Measurements from ENCODE around the gene COTL1.

Gene COTL1

DNA sequence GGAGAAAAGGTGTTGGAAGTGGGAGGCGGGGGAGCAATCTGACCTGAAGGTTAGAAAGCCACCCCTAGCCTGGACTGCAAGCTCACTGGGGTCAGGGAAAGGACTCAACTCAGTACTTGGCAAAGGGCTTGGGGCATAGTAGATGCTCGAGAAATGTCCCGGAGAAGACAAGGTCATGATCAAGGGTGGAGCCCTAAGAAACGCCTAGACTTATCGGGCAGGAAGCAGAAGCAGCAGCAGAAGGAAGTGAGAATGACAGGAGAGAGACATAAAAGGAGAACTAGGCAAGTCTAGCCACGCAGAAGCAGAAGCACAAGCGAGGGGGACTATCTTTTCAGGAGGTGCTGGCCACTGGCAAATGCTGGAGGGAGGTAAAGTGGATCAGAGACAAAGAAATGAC, 10.2 kb downstream of the COTL1 start:
- TF ChIP-seq, protein P1, sequence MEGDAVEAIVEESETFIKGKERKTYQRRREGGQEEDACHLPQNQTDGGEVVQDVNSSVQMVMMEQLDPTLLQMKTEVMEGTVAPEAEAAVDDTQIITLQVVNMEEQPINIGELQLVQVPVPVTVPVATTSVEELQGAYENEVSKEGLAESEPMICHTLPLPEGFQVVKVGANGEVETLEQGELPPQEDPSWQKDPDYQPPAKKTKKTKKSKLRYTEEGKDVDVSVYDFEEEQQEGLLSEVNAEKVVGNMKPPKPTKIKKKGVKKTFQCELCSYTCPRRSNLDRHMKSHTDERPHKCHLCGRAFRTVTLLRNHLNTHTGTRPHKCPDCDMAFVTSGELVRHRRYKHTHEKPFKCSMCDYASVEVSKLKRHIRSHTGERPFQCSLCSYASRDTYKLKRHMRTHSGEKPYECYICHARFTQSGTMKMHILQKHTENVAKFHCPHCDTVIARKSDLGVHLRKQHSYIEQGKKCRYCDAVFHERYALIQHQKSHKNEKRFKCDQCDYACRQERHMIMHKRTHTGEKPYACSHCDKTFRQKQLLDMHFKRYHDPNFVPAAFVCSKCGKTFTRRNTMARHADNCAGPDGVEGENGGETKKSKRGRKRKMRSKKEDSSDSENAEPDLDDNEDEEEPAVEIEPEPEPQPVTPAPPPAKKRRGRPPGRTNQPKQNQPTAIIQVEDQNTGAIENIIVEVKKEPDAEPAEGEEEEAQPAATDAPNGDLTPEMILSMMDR (conservative IDR thresholded peaks at IDR 0.05; ENCODE audit: low read depth, low read length) = no peak
- no peak for DNase-seq (ENCODE audit: low read depth)
- no peak overlapping the region for H3K4me3 ChIP-seq (ENCODE audit: low read depth, low read length)

DNA sequence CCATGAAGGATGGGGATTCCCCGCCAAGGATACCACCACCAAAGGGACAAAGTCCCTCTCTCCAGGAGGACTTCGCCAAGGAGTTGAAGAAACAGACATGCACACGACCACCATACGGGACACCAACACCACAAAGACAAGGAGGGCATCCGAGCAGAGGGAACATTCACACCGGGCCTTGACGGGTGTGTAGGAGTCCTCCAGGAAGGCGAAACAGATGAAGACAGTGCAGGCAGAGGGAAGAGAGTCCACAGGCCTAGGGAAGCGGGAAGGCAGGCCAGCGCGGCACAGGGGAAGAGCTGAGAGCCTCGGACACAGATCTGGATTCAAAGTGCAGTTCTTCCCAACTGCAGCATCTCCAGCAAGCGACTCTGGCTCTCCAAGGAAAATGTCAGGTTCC, 10.8 kb downstream of the COTL1 start:
- TF ChIP-seq, protein P1 (conservative IDR thresholded peaks at IDR 0.05; ENCODE audit: low read depth, low read length) = no peak
- no peak for DNase-seq (ENCODE audit: low read depth)
- no peak overlapping the region for H3K4me3 ChIP-seq (ENCODE audit: low read depth, low read length)

DNA sequence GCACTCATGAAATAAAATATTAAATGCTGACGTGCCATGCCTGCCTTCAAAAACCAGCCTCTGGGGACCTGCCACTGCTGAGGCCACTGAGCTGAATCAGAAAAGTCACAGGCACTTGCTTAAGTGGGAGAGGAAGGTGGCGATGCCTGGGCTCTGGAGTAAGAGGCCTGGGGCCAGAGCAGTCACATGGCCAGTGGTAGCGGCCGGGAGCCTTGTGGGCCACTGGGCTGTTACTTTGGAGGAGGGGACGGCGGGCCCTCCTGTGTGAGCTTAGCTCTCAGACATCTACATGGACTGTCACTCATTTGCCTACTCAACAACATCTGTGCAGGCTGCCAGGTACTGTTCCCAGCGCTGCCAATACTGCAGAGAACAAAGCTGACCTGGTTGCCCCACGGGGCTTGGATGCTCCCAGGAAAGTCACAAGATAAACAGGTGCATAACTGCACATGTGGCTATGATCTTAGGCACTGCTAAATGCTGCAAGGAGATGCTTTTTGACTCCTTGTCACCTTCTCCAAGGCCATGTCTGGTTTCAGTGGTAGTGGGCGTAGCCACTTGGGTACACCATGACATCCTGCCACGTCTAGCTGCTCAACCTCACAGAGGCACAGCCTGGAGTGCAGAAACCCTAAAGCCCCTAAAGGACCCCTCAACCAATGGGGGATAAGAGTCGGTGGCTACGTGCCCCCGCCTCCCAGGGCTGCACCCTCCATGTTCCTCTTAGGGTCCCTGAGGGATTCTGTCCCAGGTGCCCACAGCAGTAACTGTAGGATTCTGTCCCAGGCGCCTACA, 11.6 kb downstream of the COTL1 start:
- H3K4me3 ChIP-seq (ENCODE audit: low read depth, low read length) = no peak overlapping the region
- TF ChIP-seq, protein P1 (conservative IDR thresholded peaks at IDR 0.05; ENCODE audit: low read depth, low read length) = no peak
- no peak for DNase-seq (ENCODE audit: low read depth)

DNA sequence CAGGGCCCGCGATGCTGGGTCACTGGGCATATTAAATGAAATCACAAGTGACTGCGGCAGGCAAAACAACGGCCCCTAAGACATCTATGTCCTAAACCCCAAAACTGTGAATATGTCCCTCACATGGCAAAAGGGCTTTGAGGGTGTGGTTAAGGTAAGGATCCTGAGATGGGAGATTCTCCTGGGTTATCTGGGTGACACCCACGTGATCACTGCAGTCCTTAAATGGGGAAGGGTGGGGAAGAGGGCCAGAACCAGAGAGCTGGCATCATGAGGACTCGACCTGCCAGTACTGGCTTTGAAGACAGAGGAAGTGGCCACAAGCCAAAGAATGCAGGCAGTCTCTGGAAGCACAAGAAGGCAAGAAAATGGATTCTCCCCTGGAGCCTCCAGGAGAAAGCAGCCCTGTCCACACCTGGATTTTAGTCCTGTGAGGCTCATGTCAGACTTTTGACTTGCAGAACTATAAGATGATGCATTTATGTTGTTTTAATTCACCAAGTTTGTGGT, 12.5 kb downstream of the COTL1 start:
- TF ChIP-seq, protein P1 (conservative IDR thresholded peaks at IDR 0.05; ENCODE audit: low read depth, low read length) = no peak
- peak; percentile 30 for DNase-seq (ENCODE audit: low read depth)
- no peak overlapping the region for H3K4me3 ChIP-seq (ENCODE audit: low read depth, low read length)

DNA sequence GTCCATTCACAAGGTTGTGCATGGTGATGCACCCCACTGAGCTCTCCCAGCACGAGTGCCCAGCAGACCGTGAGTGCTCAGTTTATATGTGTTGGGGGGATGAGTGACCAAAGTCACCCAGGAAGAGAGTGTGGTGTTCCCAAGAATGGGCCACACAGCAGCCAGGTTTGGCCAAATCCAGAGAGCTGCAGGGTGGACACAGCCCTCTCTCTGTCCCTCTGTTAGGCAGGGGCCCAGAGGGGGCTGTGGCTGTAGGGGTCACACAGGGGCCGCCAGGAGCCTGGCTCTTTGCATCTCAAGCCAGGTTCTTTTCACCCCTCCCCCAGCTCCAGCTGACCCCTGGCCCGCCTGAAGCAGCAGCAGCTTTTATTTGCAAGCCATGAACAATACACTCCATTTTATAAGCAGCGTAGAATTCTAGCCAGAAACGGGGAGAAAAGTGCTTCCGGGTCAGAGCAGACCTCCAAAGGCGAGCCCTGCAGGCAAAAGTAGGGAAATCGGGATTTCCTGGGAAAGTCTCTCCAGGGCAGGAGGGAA, 13.3 kb downstream of the COTL1 start:
- TF ChIP-seq, protein P1 (conservative IDR thresholded peaks at IDR 0.05; ENCODE audit: low read depth, low read length) = no peak
- DNase-seq (ENCODE audit: low read depth) = peak; percentile 15
- H3K4me3 ChIP-seq (ENCODE audit: low read depth, low read length) = no peak overlapping the region

DNA sequence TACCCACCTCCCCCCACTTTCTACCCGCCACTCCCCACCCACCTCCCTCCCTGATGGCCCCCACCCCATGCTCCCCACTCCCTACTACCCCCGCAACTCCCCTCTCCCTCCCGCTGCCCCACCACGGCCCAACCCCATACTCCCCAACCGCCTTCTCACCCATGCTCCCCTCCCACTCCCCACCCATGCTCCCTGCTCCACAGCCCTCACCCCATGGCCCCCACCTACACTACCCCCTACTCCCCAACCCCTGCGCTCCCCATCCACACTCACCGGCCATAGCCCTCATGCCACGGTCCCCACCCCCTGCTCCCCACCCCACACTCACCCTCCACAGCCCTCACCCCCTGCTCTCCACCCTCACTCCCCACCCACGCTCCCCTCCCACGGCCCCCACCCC, 13.9 kb downstream of the COTL1 start:
- no peak for DNase-seq (ENCODE audit: low read depth)
- TF ChIP-seq, protein P1 (conservative IDR thresholded peaks at IDR 0.05; ENCODE audit: low read depth, low read length) = no peak
- no peak overlapping the region for H3K4me3 ChIP-seq (ENCODE audit: low read depth, low read length)
